GM12874 (cell line): ENCODE results near the gene PLEKHG1.

Source experiments
- CTCF ChIP-seq: IDR thresholded peaks from 2 replicates; pipeline ENCODE4 v1.5.1; 2011; ENCODE audit warnings: low read depth, mild to moderate bottlenecking, control low read depth, low read length, moderate library complexity; ENCODE audit not compliant: insufficient read depth

Gene PLEKHG1

GRCh38 chr6:150589852-150590251 lies 9.8 kb upstream of the PLEKHG1 start:
- no peak for TF ChIP-seq CTCF

- no peak for TF ChIP-seq CTCF
These were observed 9.2 kb upstream of the PLEKHG1 start for GRCh38 chr6:150590446-150590845.

- no peak for TF ChIP-seq CTCF
These were observed 7.2 kb upstream of the PLEKHG1 start for GRCh38 chr6:150592377-150592995.

- TF ChIP-seq CTCF = no peak
These were observed 6.6 kb upstream of the PLEKHG1 start for GRCh38 chr6:150593119-150593518.

- TF ChIP-seq CTCF = no peak
These were observed 3.2 kb upstream of the PLEKHG1 start for GRCh38 chr6:150596439-150596838.

- no peak for TF ChIP-seq CTCF
These were observed 1.3 kb upstream of the PLEKHG1 start for GRCh38 chr6:150598401-150598800.

GRCh38 chr6:150598858-150599198 lies 857 bp upstream of the PLEKHG1 start:
- no peak for TF ChIP-seq CTCF

- no peak for TF ChIP-seq CTCF
These were observed 270 bp downstream of the PLEKHG1 start for GRCh38 chr6:150600010-150600300.
